Osteocyte (in vitro differentiated cells): ENCODE data around the gene SART1. TPM values are rescaled to one million over a fixed set of nuclear protein-coding genes. Genes with fewer than 3 reads are reported as not detected.

ENCODE experiments used
- DNase-seq: peaks from one replicate; pipeline ENCODE4 v3.0.0; 2021; ENCODE audit warnings: mixed read lengths; ENCODE audit not compliant: unreplicated experiment; ENCODE audit errors: extremely low spot score
- H3K27ac Mint-ChIP-seq: one replicate; pipeline ENCODE4 v1.8.0; 2021; ENCODE audit warnings: mild to moderate bottlenecking, mixed read lengths; ENCODE audit not compliant: unreplicated experiment
- H3K27me3 Mint-ChIP-seq: one replicate; pipeline ENCODE4 v1.8.0; 2021; ENCODE audit warnings: mixed read lengths; ENCODE audit not compliant: unreplicated experiment
- H3K36me3 Mint-ChIP-seq: one replicate; pipeline ENCODE4 v1.8.0; 2021; ENCODE audit warnings: mixed read lengths; ENCODE audit not compliant: unreplicated experiment
- H3K4me1 Mint-ChIP-seq: one replicate; pipeline ENCODE4 v1.8.0; 2021; ENCODE audit warnings: mixed read lengths; ENCODE audit not compliant: unreplicated experiment
- H3K4me3 Mint-ChIP-seq: one replicate; pipeline ENCODE4 v1.8.0; 2021; ENCODE audit warnings: mild to moderate bottlenecking, moderate library complexity, mixed read lengths; ENCODE audit not compliant: unreplicated experiment
- H3K9me3 Mint-ChIP-seq: one replicate; pipeline ENCODE4 v1.8.0; 2021; ENCODE audit warnings: mixed read lengths; ENCODE audit not compliant: unreplicated experiment
- total RNA-seq: library from RNA; stranded (reverse); gene quantifications from 2 replicates; pipeline ENCODE4 v1.2.1, GENCODE V29; 2021
- TF ChIP-seq, protein P1 (sequence below): fragments of 200-600 bp; sonication (generic); IDR thresholded peaks from 2 replicates; pipeline ENCODE4 v1.5.0; 2021; ENCODE audit warnings: antibody characterized with exemption, mild to moderate bottlenecking, moderate library complexity

Gene SART1
- total RNA-seq, 1 donor from 2014 or later: 55.9 TPM

DNA sequence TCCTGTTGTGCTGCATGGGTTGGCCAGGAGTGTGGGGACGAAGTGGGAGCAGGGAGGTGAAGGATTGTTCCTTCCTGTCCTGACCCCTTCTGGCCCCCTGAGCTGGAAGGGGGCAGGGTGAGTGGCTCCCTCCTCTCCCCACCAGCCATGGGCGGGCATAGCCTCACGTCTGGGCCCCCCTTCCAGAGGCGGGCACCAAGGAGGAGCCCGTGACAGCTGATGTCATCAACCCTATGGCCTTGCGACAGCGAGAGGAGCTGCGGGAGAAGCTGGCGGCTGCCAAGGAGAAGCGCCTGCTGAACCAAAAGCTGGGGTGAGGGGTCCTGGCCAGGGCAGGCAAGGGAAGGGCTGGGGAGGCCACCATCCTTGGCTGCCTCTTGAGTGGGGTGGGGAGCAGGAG, 3.4 kb downstream of the SART1 start:
- Mint-ChIP-seq H3K4me1 (peaks cover 25% of the 10 kb centered on the region), H3K36me3 (peaks cover 26% of the 10 kb centered on the region), H3K27ac (no peak overlapping the region), H3K27me3 (no peaks in the 10 kb centered on the region), H3K4me3 (no peak overlapping the region), H3K9me3 (no peaks in the 10 kb centered on the region)
- no peak for DNase-seq
- TF ChIP-seq, protein P1, sequence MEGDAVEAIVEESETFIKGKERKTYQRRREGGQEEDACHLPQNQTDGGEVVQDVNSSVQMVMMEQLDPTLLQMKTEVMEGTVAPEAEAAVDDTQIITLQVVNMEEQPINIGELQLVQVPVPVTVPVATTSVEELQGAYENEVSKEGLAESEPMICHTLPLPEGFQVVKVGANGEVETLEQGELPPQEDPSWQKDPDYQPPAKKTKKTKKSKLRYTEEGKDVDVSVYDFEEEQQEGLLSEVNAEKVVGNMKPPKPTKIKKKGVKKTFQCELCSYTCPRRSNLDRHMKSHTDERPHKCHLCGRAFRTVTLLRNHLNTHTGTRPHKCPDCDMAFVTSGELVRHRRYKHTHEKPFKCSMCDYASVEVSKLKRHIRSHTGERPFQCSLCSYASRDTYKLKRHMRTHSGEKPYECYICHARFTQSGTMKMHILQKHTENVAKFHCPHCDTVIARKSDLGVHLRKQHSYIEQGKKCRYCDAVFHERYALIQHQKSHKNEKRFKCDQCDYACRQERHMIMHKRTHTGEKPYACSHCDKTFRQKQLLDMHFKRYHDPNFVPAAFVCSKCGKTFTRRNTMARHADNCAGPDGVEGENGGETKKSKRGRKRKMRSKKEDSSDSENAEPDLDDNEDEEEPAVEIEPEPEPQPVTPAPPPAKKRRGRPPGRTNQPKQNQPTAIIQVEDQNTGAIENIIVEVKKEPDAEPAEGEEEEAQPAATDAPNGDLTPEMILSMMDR: no peak

DNA sequence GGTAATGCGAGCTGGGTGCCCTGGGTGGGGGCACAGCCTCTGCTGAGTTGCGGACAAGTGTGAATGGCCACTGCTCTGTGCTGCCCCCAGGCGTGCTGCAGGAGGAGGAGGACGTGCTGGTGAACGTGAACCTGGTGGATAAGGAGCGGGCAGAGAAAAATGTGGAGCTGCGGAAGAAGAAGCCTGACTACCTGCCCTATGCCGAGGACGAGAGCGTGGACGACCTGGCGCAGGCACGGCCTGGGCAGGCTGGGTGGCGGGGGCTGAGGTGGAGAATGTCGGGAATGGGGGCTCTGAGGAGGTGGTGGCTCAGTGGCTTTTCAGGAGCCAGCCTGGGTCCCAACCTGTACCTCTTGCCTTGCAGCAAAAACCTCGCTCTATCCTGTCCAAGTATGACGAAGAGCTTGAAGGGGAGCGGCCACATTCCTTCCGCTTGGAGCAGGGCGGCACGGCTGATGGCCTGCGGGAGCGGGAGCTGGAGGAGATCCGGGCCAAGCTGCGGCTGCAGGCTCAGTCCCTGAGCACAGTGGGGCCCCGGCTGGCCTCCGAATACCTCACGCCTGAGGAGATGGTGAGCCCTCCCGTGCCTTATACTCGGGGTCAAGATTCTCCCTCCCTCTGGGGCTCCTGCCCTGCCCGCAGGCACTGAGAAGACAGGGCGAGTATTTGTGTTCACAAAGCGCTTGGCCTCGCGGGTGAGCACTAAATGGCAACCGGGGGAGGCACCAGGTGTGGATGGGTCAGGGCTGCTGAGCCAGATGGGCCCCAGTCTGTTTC, 4.6 kb downstream of the SART1 start:
- Mint-ChIP-seq H3K27me3 (no peaks in the 10 kb centered on the region), H3K9me3 (no peaks in the 10 kb centered on the region), H3K36me3 (peaks cover 32% of the 10 kb centered on the region), H3K4me3 (no peak overlapping the region), H3K27ac (no peak overlapping the region), H3K4me1 (peaks cover 22% of the 10 kb centered on the region)
- TF ChIP-seq, protein P1: no peak
- no peak for DNase-seq

DNA sequence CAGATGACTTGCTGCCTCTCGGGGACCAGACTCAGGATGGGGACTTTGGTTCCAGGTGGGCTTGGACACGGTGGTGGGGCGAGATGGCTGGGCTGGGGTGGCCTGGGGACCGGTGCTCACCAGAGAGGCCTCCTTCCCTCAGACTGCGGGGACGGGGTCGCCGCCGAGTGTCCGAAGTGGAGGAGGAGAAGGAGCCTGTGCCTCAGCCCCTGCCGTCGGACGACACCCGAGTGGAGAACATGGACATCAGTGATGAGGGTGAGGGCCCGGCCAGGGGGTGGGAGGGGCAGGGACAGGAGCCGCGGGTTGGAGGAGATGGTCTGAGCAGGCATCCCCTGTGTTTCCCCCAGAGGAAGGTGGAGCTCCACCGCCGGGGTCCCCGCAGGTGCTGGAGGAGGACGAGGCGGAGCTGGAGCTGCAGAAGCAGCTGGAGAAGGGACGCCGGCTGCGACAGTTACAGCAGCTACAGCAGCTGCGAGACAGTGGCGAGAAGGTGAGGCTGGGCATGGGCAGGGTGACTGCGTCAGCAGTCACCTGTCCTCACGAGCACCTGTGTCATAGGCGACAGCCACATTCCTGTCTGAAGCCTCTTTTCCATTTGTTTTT, 5.9 kb downstream of the SART1 start:
- Mint-ChIP-seq H3K27me3 (no peaks in the 10 kb centered on the region), H3K36me3 (peaks cover 38% of the 10 kb centered on the region), H3K4me1 (peaks cover 14% of the 10 kb centered on the region), H3K27ac (no peak overlapping the region), H3K4me3 (no peak overlapping the region), H3K9me3 (no peaks in the 10 kb centered on the region)
- DNase-seq: no peak
- TF ChIP-seq, protein P1: no peak

DNA sequence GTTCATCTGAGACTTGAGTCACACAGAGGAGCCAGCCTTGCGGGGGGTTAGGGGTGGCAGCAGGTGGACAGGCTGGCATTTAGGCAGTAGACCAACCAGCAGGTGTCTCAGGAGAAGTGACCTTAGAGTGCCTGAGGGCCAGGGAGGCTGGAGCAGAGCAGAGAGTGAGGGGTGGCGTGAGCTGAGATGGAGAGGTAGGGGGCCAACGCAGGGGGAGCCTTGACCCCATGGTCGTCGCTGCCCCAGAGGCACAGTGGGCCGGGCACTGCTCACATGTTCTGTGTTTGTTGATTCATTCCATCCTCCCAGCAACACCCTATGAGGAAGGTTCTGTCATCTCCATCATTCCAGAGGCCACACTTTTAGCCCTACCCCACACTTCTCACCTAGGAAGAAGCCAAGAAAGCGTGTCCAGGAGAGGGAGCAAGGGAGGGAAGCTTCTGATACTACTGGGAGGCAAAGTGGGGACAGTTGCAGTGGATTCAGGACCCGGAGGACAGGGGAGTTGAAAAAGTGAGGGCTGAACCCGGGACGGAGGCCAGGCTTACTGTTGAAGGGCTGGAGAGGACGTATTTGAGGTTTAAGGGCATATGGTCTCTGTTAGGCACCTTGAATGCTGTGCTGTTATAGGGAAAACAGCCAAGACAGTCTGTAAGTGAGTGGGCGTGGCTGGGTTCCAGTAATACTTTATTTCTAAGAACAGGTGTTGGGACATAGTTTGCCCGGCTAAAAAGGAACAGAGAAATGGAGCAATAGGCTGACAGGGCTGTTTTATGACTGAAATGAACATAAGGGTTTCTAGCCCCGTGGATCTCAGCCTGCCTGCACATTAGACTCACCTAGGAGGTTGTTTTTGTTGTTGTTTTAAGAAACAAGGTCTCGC, 7.3 kb downstream of the SART1 start:
- no peak for DNase-seq
- Mint-ChIP-seq H3K9me3 (no peaks in the 10 kb centered on the region), H3K36me3 (peaks cover 35% of the 10 kb centered on the region), H3K4me3 (no peak overlapping the region), H3K27ac (no peak overlapping the region), H3K4me1 (peaks cover 2% of the 10 kb centered on the region), H3K27me3 (no peaks in the 10 kb centered on the region)
- TF ChIP-seq, protein P1: no peak
